GM10248 (cell line): ENCODE results near the gene TMEM259.

Source experiments
- CTCF ChIA-PET: fragments of 300-600 bp; sonication (Branson Sonifier 250); formaldehyde crosslinking; extraction: SDS; loops from one replicate; lab custom pipeline; 2021; ENCODE audit warnings: antibody characterized with exemption; lab: Yijun Ruan, JAX
- POLR2A ChIA-PET: fragments of 350-650 bp; sonication (Branson Sonifier 250); formaldehyde crosslinking; extraction: SDS; loops from one replicate; lab custom pipeline; 2020; ENCODE audit warnings: antibody characterized with exemption; lab: Yijun Ruan, JAX
- DNase-seq: peaks from one replicate; pipeline ENCODE4 v3.0.0; 2012; ENCODE audit errors: extremely low spot score
- CTCF ChIP-seq: IDR thresholded peaks from 2 replicates; pipeline ENCODE4 v1.5.1; 2012; ENCODE audit warnings: mild to moderate bottlenecking, low read depth; ENCODE audit errors: extremely low read depth, missing control alignments, control extremely low read depth

The TMEM259 gene

GRCh38 chr19:1010586-1011510, 10.1 kb downstream of the TMEM259 start:
- no peak for TF ChIP-seq CTCF
- CTCF ChIA-PET, result no interaction called here
- DNase-seq, result no peak
- POLR2A ChIA-PET, result interaction anchor here (1.5 to 1.7 kb wide), 2 partner anchors 9 to 11 kb away, joined by 4 to 6 read pairs; partner anchors contain the start of gene RNU6-2

- no peak for TF ChIP-seq CTCF
- ChIA-PET POLR2A (interaction anchor here (1.5 to 1.7 kb wide), 2 partner anchors 10 to 12 kb away, joined by 4 to 6 read pairs; partner anchors contain the start of gene RNU6-2), CTCF (no interaction called here)
These were observed 10.9 kb downstream of the TMEM259 start for GRCh38 chr19:1009981-1010538.

GRCh38 chr19:1009041-1009980, 11.6 kb downstream of the TMEM259 start:
- no peak for DNase-seq
- CTCF ChIA-PET, result no interaction called here
- TF ChIP-seq CTCF, result no peak
- POLR2A ChIA-PET, result interaction anchor here (1.5 to 1.7 kb wide), 2 partner anchors 11 to 12 kb away, joined by 4 to 6 read pairs; partner anchors contain the start of gene RNU6-2

More at GRCh38 chr19:1009981-1010538, 10.9 kb downstream of the TMEM259 start:
- DNase-seq, result no peak

GRCh38 chr19:1008268-1009040, 12.5 kb downstream of the TMEM259 start:
- POLR2A ChIA-PET, result interaction anchor here (0.6 kb wide), 1 partner anchor 499 kb away, joined by 3 read pairs; no protein-coding TSS in a partner anchor
- CTCF ChIA-PET, result no interaction called here
- no peak for TF ChIP-seq CTCF
- DNase-seq, result no peak

- no peak for TF ChIP-seq CTCF
- POLR2A ChIA-PET, result interaction anchor here (0.6 kb wide), 1 partner anchor 498 kb away, joined by 3 read pairs; no protein-coding TSS in a partner anchor
- DNase-seq, result no peak
- CTCF ChIA-PET, result interaction anchor here (1.0 kb wide), 2 partner anchors 20 to 84 kb away, joined by 3 read pairs; no protein-coding TSS in a partner anchor
These were observed 13.3 kb downstream of the TMEM259 start for GRCh38 chr19:1007399-1008251.
